ENCODE measurements around the gene ITGB6.

DNA sequence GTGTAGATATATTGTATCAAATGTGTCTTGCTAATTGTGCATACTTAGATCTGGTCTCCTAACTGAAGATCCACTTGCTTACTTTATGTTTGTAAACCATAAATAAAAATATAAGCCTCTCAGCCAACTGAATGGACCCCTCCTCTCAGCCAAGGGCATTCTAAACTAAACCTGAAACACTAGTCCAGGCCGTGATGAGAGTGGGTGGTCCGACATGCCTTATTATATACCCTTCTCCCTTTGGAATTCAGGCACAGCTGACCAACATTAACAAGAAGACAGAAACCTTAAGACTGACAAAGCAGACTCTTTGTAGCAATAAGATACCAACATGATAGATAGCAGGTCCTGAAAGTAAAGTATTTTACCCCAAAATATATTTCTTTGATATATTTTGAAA, 73.3 kb downstream of the ITGB6 start:
- TF ChIP-seq, protein P1, sequence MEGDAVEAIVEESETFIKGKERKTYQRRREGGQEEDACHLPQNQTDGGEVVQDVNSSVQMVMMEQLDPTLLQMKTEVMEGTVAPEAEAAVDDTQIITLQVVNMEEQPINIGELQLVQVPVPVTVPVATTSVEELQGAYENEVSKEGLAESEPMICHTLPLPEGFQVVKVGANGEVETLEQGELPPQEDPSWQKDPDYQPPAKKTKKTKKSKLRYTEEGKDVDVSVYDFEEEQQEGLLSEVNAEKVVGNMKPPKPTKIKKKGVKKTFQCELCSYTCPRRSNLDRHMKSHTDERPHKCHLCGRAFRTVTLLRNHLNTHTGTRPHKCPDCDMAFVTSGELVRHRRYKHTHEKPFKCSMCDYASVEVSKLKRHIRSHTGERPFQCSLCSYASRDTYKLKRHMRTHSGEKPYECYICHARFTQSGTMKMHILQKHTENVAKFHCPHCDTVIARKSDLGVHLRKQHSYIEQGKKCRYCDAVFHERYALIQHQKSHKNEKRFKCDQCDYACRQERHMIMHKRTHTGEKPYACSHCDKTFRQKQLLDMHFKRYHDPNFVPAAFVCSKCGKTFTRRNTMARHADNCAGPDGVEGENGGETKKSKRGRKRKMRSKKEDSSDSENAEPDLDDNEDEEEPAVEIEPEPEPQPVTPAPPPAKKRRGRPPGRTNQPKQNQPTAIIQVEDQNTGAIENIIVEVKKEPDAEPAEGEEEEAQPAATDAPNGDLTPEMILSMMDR (IDR thresholded peaks at IDR 0.05; ENCODE audit: insufficient read depth, low read depth, low read length), result no peak
- TF ChIP-seq EZH2 (IDR thresholded peaks at IDR 0.05; ENCODE audit: insufficient read depth, low read length), result no peak

All from astrocyte (in vitro differentiated cells and primary cell).